ENCODE measurements around the gene UBC.
"Not testable (repeated sequence)": the region's sequence is repeated elsewhere in the genome, so short reads cannot be mapped to it uniquely, and the experiment has no call there.

UBC gene

DNA sequence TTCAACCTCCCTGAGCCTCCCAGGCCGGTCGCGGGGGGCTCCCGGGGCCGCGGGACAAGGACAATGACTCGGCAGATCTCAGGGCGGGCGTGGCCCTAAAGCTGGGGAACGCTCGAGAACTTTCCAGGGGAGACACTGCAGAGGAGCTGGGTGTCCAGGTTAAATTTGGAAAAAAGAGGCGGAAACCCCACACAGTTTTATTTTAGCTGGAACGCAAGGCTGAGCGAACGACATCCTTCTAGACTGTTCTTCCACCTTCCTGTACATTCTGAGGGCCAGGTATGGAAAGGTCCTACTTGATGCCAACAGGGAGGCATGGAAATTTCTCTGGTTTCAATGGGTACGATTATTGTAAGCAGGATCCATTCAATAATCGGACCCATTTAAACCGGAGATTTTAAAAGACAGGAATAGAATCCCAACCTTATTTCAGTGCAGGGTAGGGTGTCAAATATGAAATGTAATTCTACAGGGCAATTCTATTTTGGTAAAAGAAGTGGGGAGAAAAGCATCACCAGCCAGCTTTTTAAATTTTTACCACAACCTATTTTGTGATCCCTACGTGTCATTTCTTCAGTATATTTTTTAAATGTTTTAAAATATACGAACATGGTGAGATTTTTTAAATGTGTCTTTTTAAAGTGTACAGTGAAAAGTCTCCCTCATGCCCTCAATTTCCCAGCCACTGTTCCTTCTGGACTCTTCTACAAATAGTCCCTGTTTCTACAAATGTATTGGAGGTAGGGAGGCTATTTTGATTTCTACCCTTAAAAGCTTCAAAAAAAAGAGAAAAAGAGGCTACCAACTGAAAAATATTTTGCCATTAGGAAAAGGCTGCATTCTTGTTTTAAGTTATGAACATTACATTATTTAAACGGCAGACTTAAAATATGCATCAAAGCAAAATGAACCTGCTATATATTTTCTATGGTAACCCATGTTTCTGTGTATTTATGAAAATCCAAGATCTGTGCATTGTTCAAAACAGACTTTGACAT lies 1.1 kb upstream of the UBC start:
- DNase-seq (ENCODE audit: low read depth): no peak

DNA sequence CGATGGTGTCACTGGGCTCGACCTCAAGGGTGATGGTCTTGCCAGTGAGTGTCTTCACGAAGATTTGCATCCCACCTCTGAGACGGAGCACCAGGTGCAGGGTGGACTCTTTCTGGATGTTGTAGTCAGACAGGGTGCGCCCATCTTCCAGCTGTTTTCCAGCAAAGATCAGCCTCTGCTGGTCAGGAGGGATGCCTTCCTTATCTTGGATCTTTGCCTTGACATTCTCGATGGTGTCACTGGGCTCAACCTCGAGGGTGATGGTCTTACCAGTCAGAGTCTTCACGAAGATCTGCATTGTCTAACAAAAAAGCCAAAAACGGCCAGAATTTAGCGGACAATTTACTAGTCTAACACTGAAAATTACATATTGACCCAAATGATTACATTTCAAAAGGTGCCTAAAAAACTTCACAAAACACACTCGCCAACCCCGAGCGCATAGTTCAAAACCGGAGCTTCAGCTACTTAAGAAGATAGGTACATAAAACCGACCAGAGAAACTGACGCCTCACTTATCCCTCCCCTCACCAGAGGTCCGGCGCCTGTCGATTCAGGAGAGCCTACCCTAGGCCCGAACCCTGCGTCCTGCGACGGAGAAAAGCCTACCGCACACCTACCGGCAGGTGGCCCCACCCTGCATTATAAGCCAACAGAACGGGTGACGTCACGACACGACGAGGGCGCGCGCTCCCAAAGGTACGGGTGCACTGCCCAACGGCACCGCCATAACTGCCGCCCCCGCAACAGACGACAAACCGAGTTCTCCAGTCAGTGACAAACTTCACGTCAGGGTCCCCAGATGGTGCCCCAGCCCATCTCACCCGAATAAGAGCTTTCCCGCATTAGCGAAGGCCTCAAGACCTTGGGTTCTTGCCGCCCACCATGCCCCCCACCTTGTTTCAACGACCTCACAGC lies 717 bp downstream of the UBC start:
- no peak for DNase-seq (ENCODE audit: low read depth)

DNA sequence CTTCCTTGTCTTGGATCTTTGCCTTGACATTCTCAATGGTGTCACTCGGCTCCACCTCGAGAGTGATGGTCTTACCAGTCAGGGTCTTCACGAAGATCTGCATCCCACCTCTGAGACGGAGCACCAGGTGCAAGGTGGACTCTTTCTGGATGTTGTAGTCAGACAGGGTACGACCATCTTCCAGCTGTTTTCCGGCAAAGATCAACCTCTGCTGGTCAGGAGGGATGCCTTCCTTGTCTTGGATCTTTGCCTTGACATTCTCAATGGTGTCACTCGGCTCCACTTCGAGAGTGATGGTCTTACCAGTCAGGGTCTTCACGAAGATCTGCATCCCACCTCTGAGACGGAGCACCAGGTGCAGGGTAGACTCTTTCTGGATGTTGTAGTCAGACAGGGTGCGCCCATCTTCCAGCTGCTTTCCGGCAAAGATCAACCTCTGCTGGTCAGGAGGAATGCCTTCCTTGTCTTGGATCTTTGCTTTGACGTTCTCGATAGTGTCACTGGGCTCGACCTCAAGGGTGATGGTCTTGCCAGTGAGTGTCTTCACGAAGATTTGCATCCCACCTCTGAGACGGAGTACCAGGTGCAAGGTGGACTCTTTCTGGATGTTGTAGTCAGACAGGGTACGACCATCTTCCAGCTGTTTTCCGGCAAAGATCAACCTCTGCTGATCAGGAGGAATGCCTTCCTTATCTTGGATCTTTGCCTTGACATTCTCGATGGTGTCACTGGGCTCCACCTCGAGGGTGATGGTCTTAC lies 1.7 kb downstream of the UBC start:
- not testable (repeated sequence) for DNase-seq (ENCODE audit: low read depth)

DNA sequence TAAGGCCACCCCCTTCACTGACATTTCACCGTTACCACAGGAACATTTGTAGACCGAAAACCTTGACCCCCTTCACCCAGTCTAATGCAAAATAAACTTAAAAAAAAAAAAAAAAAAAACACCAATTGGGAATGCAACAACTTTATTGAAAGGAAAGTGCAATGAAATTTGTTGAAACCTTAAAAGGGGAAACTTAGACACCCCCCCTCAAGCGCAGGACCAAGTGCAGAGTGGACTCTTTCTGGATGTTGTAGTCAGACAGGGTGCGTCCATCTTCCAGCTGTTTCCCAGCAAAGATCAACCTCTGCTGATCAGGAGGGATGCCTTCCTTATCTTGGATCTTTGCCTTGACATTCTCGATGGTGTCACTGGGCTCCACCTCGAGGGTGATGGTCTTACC lies 2.9 kb downstream of the UBC start:
- DNase-seq (ENCODE audit: low read depth): not testable (repeated sequence)

DNA sequence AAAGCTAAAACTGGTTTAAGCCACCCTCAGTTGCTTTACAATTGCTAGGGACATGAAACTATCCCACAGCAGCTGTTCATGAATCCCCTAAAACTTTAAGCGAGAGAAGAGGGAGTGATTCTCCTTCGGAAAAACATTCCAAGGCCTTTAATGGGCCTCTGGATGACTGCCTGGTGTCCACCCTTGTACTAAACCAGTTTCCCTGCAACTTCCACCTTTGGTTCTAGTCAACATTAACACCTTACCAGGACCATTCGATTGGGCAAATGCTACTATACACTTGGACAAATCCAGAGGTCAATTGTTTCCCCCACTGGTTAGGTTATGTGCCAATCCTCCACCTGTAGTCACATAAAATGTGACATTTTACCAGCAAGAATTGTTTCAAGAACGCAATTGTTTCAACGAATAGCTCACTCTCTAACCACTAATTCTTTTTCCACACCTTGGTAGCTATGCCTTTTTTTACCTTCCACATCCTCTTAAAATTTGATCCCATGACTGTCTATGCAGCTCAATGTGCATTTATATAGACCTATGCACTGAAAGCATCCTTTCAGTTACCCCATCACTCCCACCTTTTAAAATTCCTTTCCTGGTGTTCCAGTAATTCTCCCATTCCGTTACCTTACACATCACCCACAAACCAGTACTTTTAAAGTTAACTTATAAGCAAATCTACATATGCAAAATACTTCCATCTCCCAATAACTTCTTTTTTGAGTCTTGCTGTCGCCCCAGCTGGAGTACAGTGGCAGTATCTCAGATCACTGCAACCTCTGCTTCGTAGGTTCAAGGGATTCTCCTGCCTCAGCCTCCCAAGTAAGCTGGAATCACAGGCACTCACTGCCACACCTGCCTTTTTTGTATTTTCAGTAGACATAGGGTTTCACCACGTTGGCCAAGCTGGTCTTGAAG lies 3.6 kb downstream of the UBC start:
- DNase-seq (ENCODE audit: low read depth): no peak

DNA sequence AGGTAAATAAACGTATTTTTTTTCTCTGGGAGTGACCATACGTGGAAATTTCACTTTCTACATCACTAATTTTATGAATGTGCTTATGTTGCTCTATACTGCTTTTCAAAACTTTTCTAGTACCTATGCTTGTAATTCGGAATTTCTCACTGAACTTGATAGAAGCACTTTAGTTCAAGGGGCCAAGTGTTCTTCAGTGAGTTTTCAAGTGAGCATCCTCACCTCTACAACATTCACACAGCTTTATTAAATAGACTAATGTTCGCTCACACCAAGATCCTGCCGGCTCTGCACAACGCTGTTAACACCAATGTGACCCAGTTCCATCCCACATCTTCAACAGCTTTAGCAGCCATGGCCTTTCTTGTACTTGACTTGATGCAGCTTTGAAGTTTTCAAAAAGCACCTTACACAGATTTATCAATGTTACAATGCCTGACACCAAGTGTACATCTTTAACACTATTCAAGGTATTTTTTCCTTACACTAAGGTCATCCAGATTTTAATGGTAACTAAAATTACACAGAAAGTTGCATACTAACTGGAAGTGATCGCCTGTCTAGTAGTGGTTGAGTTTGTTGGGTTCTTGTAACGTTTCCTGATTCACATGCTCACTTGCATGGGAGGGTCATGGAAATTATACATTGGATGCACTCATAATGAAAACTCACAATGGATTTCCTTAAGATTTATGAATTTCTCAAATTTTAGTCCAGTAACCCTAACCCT lies 4.5 kb downstream of the UBC start:
- DNase-seq (ENCODE audit: low read depth): no peak

DNA sequence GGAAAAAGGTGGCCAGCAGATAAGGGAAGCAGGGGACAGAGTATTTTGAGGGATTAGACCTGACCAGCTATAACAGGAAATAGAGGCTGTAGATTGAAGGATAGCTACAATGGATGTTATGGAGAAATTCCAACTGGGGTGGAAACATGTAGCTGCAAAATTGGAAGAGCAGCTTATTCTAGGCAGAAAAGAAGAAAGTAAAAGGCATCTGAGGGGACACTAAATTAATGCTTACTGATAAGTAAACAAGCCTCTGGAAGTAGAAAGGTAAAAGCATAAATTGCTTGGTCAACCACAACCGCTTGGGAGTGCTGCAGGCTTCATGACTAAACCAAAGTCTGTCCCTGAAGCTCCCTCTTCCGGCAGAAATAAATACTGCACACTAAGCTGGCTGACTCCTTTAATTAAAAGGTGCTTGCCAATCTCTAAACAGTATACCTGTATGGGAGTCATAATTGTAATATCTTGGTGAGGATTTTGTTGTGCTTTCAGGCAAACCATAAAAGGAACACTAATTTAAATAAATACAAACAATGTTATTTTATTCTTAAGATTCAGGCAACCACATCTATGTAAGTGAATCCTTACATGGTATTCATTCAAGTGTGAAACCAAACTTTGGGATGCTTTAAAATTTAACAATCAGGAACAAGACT lies 7.7 kb downstream of the UBC start:
- DNase-seq (ENCODE audit: low read depth): peak; percentile 77

DNA sequence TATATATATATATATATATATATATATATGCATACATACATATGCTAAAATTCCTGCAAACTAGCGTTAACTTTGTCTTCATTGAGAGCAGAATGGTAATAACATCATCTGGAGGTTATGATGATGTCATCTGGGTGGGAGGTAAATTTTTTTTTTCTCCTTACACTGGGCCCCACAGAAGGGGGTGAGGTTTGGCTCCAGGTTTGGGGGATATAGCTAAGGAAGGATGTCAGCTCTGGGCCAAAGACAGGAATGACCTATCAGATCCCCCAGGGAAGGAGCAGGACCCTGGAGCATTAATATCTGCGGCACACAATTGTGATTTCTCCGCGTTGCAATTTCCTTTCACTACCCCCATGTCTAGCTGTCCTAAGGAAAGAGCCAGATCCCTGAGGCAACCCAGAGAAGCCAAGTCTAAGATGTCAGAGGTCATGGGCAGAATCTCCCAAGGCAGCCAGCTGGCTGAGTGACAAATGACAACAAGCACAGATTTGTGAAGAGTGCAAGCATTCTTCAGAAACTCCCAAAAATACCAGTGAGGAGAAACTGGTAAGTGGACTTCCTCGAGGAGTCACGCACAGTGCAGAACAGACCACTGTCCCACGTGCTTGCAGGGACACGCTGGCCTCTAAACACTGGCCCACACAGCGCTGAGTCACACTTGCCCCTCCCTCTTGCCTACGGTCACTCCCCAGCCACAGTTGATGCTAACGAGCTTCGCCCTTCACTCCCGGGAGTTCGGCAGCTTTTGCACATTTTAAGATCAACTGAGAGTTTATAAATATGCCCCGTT lies 9.9 kb downstream of the UBC start:
- peak; percentile 94 for DNase-seq (ENCODE audit: low read depth)

DNA sequence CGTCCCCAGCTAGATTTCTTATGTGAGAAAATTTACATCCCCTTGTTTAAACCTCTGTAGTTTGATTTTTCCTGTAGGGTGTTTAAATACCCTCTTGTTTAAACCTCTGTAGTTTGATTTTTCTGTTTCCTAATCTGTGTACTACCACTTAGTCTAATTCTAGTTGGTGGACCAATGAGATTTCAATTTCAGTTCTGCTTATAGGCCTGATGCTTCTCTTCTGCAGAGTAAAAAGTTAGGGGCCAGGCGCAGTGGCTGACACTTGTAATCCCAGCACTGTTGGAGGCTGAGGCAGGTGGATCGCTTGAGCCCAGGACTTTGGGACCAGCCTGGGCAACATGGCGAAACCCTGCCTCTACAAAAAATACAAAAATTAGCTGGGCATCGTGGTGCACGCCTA lies 11.5 kb downstream of the UBC start:
- no peak for DNase-seq (ENCODE audit: low read depth)

DNA sequence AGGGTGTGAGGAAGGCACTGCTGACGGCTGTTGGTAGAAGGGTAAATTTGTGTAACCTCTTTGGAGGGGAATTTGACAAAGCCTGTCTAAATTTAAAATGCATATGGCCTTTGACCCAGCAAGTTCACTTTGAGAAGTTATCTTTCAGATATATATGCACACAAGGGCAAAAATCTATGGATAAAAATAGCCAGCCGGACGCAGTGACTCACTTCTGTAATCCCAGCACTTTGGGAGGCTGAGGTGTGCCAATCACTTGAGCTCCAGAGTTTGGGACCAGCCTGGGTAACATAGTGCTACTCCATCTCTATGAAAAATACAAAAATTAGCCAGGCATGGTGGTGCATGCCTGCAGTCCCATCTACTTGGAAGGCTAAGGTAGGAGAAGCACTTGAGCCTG lies 13.4 kb downstream of the UBC start:
- DNase-seq (ENCODE audit: low read depth): no peak

DNA sequence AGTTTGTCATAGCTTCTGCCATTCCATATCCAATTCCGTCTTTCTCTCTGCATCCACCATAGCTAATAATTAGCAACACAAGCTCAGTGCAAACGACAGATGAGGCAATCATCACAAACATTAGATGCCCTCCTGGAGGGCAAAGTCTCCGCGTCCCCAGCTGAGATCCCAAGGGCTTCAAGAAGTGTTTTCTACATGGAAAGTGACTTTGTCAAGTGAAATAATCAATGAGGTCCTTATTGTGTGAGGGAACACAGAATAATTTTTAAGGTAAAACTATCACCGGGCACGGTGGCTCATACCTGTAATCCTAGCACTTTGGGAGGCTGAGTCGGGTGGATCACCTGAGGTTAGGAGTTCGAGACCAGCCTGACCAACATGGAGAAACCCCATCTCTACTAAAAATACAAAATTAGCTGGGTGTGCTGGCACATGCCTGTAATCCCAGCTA lies 14.1 kb downstream of the UBC start:
- DNase-seq (ENCODE audit: low read depth): not testable (repeated sequence)

DNA sequence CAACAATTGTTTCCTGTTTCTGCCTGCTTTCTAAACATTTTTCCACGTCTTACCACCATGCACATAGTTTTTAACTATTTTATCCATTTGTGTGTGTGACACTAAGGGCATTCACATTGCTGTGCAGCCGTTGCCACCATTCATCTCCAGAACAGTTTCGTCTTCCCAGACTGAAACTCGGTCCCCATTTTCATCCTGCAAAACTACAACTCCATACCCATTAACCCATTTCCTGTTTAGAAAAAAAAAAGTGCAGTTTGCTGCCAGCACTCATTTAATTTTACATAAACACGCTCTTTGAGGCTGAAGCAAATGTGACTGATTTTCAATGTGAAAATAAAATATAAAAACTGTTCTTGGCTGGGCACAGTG lies 15.5 kb downstream of the UBC start:
- no peak for DNase-seq (ENCODE audit: low read depth)

DNA sequence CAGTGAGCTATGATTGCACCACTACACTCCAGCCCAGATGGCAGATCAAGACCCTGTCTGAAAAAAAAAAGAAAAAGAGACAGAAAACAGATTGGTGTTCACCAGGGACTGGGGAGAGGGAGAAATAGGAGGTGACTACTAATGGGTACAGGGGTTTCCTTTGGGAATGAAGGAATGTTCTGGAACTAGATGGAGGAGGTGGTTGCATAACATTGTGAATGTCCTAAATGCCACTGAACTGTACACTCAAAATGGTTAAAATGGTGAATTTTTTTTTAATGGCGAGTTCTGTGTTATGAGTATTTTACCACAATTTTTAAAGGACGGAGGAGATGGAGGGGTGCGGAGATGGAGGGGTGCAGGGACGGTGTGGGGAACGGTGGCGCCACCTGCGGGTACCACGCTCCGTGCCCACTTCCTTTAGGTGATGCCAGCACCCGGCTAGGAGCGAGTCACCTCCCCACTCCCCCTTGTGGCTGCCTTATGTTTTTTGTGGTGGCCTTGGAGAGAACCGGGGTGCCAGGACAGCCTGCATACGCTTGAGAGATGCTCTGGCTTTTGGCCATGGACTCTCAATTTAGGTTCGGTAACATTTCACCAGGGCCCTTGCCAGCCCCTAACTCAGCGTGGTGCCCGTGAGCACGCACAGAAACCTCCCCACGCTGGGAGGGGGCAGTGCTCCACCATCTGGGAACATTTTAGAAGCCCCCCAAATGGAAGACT lies 16.1 kb downstream of the UBC start:
- no peak for DNase-seq (ENCODE audit: low read depth)

DNA sequence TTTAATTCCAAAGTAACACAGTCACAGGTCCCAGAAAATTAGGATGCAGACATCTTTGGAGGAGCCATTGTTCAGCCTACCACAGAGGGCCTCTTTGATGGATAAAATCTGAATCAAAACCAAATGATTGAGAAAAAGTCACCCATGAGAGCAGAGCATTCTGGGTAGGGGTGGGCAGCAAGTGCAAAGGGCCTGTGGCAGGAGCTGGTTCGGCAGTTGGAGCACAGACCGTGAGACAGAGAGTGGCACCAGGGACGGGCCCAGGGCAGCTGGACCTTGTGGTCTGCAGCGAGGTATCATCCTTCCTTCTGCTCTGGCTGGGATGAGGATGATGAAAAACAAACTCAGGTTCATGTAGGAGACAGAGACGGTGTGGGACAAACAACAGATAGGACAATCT lies 18.0 kb downstream of the UBC start:
- no peak for DNase-seq (ENCODE audit: low read depth)

DNA sequence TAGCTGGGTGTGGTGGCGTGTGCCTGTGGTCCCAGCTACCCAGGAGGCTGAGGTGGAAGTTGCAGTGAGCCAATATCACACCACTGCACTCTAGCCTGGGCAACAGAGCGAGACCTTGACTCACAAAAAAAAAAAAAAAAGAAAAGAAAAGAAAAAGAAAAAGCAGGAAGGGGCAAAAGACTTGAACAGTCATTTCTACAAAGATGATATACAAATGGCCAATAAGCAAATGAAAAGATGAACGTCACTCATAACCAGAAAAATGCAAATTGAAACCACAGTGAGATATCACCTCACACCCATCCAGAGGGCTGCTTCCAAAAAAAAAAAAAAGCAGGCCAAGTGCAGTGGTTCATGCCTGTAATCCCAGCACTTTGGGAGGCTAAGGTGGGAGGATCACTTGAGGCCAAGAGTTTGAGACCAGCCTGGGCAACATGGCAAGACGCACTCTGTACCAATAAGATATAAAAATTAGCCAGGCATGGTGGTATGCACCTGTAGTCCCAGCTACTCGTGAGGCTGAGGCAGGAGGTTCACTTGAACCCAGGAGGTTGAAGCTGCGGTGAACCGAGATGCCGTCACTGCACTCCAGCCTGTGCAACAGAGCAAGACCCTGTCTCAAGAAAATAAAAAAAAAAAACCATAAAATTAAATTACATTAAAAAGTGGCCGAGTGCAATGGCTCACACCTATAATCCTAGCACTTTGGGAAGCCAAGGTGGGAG lies 20.5 kb downstream of the UBC start:
- no peak for DNase-seq (ENCODE audit: low read depth)

DNA sequence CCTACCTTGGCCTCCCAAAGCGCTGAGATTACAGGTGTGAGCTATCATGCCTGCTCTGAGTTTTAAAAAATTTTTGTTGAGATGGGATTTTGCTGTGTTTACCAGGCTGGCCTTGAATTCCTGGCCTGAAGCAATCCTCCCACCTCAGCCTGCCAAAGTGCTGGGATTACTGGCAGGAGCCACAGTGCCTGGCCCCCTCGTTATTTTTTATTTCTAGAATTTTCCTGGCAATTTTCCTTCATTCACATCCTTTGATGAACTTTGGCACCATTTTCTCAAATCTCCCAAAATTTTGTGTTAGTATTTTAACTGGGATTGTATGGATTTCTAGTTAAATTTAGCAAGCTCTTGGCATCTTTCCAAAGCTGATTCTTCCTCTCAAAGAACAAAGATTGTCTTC lies 26.2 kb downstream of the UBC start:
- no peak for DNase-seq (ENCODE audit: low read depth)

DNA sequence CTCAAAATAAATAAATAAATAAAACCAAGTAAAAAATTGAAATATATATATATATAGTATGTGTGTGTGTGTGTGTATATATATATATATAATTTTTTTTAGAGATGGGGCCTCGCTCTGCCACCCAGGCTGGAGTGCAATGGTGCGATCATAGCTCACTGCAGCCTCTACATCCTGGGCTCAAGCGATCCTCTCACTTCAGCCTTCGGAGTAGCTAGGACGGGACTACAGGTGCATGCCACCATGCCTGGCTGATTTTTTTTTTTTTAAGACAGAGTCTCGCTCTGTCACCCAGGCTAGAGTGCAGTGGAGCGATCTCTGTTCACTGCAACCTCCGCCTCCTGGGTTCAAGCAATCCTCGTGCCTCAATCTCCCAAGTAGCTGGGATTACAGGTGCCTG lies 26.7 kb downstream of the UBC start:
- DNase-seq (ENCODE audit: low read depth): not testable (repeated sequence)
